Activated T-cell treated with anti-CD3 and anti-CD28 coated beads, Interleukin-2, amount 50 U/mL, for 4 hours (primary cell): Measurements from ENCODE around the gene CCR5AS.
"Not testable (repeated sequence)": the region's sequence is repeated elsewhere in the genome, so short reads cannot be mapped to it uniquely, and the experiment has no call there.

Experiments
- ATAC-seq, 2 donors: fragments of 200-7000 bp; cut with Tn5 transposase; one replicate each; pipeline ENCODE4 v1.10.0; 2021
- DNase-seq: peaks from one replicate; pipeline ENCODE4 v3.0.0-alpha.2; 2020
- H3K27me3 Mint-ChIP-seq: one replicate; pipeline ENCODE4 v1.8.0; 2021; ENCODE audit warnings: low read depth, mixed read lengths
- H3K36me3 Mint-ChIP-seq: one replicate; pipeline ENCODE4 v1.8.0; 2022; ENCODE audit warnings: mixed read lengths; ENCODE audit not compliant: insufficient read depth
- H3K4me1 Mint-ChIP-seq: one replicate; pipeline ENCODE4 v1.8.0; 2021; ENCODE audit warnings: low read depth, mixed read lengths
- H3K4me3 Mint-ChIP-seq: one replicate; pipeline ENCODE4 v1.8.0; 2021; ENCODE audit warnings: mild to moderate bottlenecking, moderate library complexity, mixed read lengths
- H3K9me3 Mint-ChIP-seq: one replicate; pipeline ENCODE4 v1.8.0; 2021; ENCODE audit warnings: mixed read lengths

The CCR5AS gene

DNA sequence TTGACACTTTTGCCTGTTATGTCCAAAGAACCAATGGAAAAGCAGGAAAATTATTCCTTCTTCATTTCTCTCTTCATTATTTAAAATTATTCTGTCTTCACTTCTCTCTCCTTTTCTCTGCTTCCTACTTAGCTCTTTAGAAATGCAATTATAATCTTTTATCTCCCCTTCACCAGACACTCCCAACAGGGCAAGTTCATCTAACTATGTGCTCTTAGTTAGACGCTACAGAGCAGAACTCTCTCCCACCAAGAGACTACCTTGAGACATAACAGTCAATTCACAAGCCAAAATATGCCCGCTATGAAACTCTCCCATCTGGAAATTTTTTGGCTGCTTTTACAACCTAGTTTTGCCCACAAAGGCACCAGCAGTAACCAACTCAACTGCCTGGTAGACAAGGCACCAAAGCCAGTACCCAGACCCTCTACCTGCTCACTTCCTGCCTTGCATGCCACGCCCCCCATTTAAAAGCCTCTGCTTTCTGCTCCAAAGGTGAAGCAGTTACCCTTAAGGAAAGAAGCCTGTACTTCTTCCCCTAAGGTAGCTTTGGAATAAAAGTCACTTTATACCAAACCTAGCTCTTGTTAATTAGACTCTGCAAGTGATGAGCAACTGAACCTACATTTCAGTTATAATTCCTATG is 28.3 kb upstream of the CCR5AS start:
- Mint-ChIP-seq H3K4me3 (no peak overlapping the region), H3K27me3 (no peaks in the 10 kb centered on the region), H3K4me1 (peaks cover 3% of the 10 kb centered on the region), H3K9me3 (peaks cover 5% of the 10 kb centered on the region), H3K36me3 (no peaks in the 10 kb centered on the region)
- ATAC-seq (no peak), DNase-seq (no peak)

DNA sequence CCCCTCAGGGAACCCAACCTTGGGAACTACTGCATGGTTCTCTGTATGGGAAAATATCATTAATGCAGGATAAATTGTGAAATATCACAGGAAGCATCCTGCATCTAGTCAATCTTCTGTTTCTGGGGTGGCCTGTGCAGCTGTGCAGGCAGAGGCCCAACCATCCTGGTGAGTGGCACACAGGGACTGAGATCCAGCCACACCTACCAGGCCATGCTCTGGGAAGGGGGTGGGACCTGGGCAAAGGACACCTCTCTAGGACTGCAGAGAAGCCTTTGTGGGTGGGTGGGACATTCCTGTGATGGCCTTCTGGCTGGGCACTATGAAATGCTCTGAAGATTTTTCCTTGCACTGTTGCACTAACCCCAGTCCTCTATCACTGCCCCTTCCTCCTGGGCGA is 27.0 kb upstream of the CCR5AS start:
- Mint-ChIP-seq H3K36me3 (no peaks in the 10 kb centered on the region), H3K9me3 (peaks cover 5% of the 10 kb centered on the region), H3K4me3 (no peak overlapping the region), H3K4me1 (peaks cover 2% of the 10 kb centered on the region), H3K27me3 (no peaks in the 10 kb centered on the region)
- ATAC-seq: no peak
- DNase-seq: no peak

DNA sequence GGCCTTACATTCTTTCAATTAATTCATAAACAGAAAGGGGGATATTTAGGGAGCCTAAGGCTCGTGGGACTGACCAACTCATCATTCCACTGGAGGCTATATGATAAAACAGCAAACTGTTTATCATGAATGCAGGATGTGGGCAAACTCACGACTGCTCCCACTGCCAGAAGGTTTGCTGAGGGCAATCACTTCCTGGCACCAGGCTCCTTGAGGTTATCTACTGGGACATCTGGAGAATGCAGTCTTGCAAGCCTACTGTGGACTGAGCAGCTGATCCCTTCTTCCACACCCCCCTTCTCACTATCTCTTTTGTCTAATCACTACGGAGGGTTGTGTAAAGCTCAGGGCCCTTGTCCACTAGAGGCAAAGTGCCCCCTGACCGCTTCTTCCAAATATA is 26.3 kb upstream of the CCR5AS start:
- DNase-seq, H3K27me3 Mint-ChIP-seq, H3K9me3 Mint-ChIP-seq, H3K4me3 Mint-ChIP-seq, ATAC-seq, H3K4me1 Mint-ChIP-seq, H3K36me3 Mint-ChIP-seq: not testable (repeated sequence)

DNA sequence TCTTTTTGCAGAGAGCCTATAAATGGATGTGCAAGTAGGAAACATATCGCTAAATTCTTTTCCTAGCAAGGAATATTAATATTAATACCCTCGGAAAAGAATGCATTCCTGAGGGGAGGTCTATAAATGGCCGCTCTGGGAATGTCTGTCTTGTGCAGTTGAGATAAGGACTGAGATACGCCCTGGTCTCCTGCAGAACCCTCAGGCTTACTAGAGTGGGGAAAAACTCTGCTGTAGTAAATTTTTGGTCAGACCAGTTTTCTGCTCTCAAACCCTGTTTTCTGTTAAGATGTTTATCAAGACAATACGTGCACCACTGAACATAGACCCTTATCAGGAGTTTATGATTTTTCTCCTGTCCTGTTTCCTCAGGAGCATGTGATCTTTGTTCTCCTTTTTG is 25.0 kb upstream of the CCR5AS start:
- not testable (repeated sequence) for H3K4me3 Mint-ChIP-seq, DNase-seq, H3K9me3 Mint-ChIP-seq, ATAC-seq, H3K36me3 Mint-ChIP-seq, H3K4me1 Mint-ChIP-seq, H3K27me3 Mint-ChIP-seq

DNA sequence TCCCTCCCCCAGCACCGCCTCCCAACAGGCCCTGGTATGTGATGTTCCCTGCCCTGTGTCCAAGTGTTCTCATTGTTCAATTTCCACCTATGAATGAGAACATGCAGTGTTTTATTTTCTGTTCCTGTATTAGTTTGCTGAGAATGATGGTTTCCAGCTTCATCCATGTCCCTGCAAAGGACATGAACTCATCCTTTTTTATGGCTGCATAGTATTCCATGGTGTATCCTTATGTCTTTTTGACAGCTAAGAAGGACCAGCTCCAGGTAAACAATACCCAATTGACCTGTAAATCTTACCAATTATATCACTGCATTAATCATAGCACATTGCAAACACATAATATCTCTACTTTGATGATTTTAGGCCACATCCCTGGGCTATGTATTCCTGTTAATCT is 24.0 kb upstream of the CCR5AS start:
- not testable (repeated sequence) for DNase-seq, H3K27me3 Mint-ChIP-seq, ATAC-seq, H3K36me3 Mint-ChIP-seq, H3K9me3 Mint-ChIP-seq, H3K4me3 Mint-ChIP-seq, H3K4me1 Mint-ChIP-seq

DNA sequence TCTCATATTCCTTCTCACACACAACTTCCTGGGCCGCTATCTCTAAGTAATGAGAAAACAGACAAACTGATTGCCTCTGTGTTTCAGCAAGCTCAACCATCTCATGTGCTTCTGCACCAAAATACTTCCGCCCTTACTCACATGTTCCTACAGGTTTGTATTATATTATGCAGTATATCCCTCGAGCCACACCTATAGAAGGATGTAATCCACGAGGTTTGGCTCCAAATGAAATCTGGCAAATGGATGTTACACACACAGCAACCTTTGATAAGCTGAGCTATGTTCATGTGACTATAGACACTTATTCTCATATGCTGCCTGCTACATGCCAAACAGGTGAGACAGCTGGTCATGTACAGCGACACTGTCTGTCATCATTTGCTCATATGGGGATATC is 22.8 kb upstream of the CCR5AS start:
- peaks cover 9% of the 10 kb centered on the region for H3K4me1 Mint-ChIP-seq
- no peak for ATAC-seq

DNA sequence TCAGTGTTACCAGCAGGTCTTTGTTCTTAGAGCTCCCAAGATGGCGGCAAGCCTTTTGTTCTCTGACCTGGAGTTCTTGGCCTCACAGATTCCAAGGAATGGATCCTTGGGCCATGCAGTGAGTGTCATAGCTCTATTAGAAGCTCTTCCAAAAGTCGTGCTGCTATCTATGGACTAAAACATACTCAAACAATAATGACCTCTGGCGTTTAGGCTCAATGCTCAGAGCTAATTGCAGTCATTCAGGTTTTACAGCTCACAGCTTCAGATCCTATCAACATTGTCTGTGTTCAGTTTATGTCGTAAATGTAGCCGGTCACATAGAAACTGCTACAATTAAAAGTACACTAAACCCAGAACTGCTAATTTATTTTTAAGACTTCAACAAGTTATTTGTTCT is 22.4 kb upstream of the CCR5AS start:
- ATAC-seq (no peak), DNase-seq (no peak)
- peaks cover 9% of the 10 kb centered on the region for H3K4me1 Mint-ChIP-seq
- peaks cover 2% of the 10 kb centered on the region for H3K27me3 Mint-ChIP-seq
- no peaks in the 10 kb centered on the region for H3K36me3 Mint-ChIP-seq
- no peak overlapping the region for H3K4me3 Mint-ChIP-seq
- peaks cover 5% of the 10 kb centered on the region for H3K9me3 Mint-ChIP-seq

More for the DNA sequence above, 22.8 kb upstream of the CCR5AS start:
- DNase-seq: no peak
- Mint-ChIP-seq H3K9me3 (peaks cover 5% of the 10 kb centered on the region), H3K27me3 (peaks cover 2% of the 10 kb centered on the region), H3K36me3 (no peaks in the 10 kb centered on the region), H3K4me3 (no peak overlapping the region)

DNA sequence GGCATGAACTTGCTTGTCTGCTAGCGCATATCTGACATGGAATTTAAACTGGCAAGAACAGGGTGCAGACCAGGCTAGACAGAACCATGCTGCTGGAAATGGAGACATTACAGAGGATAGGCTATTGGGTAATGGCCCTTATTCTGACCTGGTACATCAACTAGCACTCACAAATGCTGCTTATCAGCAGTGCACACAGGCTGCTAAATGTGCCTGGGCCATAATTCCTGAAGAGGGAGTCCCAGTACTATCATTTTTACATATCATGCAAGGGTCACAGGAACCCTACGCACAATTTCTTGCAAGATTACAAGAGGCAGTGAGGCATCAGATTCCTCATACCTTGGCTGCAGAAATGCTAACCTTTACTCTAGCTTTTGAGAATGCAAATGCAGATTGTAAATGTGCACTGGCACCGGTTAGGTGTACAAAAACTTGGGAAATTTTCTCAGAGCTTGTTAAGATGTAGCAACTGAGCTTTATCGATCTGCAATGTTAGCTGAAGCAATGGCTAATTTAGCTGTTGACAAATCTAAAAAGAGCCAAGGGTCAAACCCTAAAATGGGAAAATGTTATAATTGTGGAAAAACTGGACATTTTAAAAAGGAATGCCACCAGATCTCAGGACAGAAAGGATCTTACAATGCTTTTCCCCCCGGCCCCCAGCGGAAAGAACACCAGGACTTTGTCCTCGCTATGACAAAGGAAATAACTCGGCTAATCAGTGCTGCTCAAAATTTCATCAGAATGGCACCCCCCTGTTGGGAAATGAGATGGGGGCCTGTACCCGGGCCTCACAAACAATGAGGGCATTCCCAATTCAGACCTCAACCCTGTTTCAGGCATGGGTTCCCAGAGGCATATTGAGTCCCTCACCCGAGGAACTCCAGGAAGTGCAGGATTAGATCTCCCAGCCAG is 21.3 kb upstream of the CCR5AS start:
- Mint-ChIP-seq H3K9me3 (peaks cover 5% of the 10 kb centered on the region), H3K27me3 (peaks cover 2% of the 10 kb centered on the region), H3K36me3 (no peaks in the 10 kb centered on the region), H3K4me3 (no peak overlapping the region), H3K4me1 (peaks cover 9% of the 10 kb centered on the region)
- no peak for ATAC-seq
- no peak for DNase-seq

DNA sequence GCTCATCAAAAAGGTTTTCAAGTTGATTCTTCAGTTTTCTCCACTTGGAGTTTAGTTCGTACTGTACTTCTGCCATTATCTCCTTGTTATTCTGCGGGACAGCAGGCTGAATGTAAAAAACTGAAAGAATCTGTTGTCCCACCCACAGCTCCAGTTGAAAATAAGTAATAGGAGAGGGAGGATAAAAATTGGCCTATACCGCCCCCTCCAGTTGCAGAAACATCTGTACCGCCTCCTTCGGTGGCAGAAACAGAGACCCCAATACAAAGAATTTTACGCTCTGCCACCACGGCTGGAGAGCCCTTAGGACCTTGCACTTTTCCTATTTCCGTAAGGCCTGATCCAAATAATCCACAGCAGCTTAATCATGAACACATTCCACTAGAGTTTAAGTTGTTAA is 20.5 kb upstream of the CCR5AS start:
- not testable (repeated sequence) for DNase-seq, H3K27me3 Mint-ChIP-seq, H3K9me3 Mint-ChIP-seq, H3K4me1 Mint-ChIP-seq, ATAC-seq, H3K4me3 Mint-ChIP-seq, H3K36me3 Mint-ChIP-seq

DNA sequence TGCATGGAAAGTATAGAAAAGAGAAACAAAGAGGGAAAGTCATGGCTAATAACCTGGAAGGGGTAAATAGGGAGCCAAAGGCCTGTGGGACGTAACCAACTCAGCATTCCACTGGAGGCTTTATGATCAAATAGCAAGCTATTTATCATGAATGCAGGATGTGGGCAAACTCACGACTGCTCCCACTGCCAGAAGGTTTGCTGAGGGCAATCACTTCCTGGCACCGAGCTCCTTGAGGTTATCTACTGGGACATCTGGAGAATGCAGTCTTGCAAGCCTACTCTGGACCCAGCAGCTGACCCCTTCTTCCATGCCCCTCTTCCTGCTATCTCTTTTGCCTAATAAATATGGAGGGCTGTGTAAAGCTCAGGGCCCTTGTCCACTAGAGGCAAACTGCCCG is 19.6 kb upstream of the CCR5AS start:
- H3K27me3 Mint-ChIP-seq, DNase-seq, H3K9me3 Mint-ChIP-seq, H3K4me3 Mint-ChIP-seq, ATAC-seq, H3K4me1 Mint-ChIP-seq, H3K36me3 Mint-ChIP-seq: not testable (repeated sequence)

DNA sequence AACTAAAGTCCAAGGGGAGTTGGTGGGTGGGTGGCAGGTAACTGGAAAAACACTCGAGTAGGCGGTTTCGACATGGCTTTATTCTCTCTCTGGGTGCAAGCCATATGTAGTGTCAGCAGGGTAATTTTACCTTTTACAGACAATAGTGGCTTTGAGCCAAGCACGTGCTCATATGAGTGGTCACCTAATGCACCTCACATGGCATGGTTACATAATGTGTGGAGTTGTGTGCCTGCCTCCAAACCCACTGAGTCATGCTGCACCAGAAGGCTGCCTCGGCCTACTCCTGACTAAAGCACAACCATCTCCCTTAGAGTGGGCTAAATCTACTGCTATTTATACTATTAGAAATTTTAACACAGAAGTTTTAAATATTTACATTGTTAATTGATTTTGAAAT is 16.7 kb upstream of the CCR5AS start:
- no peaks in the 10 kb centered on the region for H3K9me3 Mint-ChIP-seq
- no peaks in the 10 kb centered on the region for H3K36me3 Mint-ChIP-seq
- ATAC-seq (no peak), DNase-seq (no peak)
- H3K27me3 Mint-ChIP-seq: peaks cover 2% of the 10 kb centered on the region
- H3K4me1 Mint-ChIP-seq: peaks cover 7% of the 10 kb centered on the region
- no peak overlapping the region for H3K4me3 Mint-ChIP-seq

DNA sequence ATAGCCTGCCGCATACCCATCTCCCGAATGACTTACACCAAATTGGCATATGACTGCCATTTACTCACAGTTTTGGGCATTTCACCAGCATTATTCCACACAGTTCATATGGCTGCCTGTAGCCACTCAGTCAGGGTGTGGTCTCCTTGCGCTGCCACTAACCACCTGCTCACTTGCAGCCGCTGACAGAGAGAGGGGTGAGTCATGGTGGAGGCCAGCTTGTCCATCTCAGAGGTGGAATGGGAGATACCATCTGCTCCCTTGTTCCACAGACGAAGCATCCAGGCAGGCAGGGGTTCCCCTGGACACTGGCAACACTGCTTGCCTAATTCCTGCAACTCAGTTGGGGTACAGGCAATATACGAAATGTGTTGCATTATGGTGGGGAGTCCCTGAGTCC is 15.8 kb upstream of the CCR5AS start:
- H3K36me3 Mint-ChIP-seq: no peaks in the 10 kb centered on the region
- no peak for ATAC-seq

DNA sequence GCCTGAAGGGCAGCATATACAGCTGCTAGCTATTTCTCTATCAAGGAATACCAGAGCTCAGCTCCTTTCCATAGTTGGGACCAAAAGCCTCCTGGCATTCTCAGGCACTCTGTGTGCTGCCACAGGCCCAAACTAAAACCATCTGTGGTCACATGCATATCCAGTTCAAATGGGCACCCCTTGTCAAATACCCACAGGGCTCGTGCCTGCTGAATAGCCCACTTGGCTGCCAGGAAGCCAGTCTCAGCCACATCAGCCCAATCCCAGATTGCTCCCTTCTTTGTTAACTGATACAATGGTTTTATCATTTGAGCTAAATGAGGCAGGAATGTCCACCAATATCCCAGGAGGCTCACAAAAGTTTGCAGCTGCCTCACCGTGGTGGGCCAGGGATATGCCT is 14.1 kb upstream of the CCR5AS start:
- no peak overlapping the region for H3K4me3 Mint-ChIP-seq
- ATAC-seq: no peak
- peaks cover under 1% of the 10 kb centered on the region for H3K4me1 Mint-ChIP-seq
- DNase-seq: no peak
- peaks cover under 1% of the 10 kb centered on the region for H3K27me3 Mint-ChIP-seq
- H3K9me3 Mint-ChIP-seq: no peaks in the 10 kb centered on the region
- H3K36me3 Mint-ChIP-seq: no peaks in the 10 kb centered on the region

More for the DNA sequence above, 15.8 kb upstream of the CCR5AS start:
- Mint-ChIP-seq H3K4me1 (peaks cover 7% of the 10 kb centered on the region), H3K27me3 (peaks cover 2% of the 10 kb centered on the region), H3K4me3 (no peak overlapping the region), H3K9me3 (no peaks in the 10 kb centered on the region)
- DNase-seq: no peak

DNA sequence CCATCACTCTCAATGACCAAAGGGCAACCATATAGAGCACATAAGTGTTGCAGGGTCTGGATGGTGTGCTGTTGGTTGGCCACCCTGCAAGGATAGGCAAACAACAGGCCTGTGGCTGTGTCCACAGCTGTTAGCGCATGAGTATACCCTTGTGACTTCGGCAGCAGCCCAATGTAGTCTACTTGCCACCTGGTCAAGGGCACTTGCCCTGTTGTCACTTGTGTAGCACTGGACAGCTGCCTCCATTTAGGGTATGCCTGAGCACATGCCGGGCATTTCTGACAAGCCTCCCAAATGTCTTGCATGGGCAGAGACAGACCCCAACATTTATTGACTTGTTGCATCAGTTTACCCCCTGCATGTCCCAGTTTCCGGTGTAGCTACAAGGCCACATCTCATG is 12.9 kb upstream of the CCR5AS start:
- no peaks in the 10 kb centered on the region for H3K9me3 Mint-ChIP-seq
- H3K36me3 Mint-ChIP-seq: no peaks in the 10 kb centered on the region
- DNase-seq (no peak), ATAC-seq (no peak)
- H3K4me3 Mint-ChIP-seq: no peak overlapping the region
- no peaks in the 10 kb centered on the region for H3K4me1 Mint-ChIP-seq
- H3K27me3 Mint-ChIP-seq: no peaks in the 10 kb centered on the region
